Stomach (tissue), 9 donors: ENCODE measurements around the gene CA11. TPM values are rescaled to one million over a fixed set of nuclear protein-coding genes. Genes with fewer than 3 reads are reported as not detected.

Experiments
- DNase-seq, 2 donors: peaks; one replicate each; pipeline versions ENCODE4 v3.0.0 to v3.0.0-alpha.2; 2013 to 2019
- H3K27ac ChIP-seq, 5 donors: fragments of 200-600 bp in 4 of 5; sonication (generic) in 4 of 5; one replicate each; pipeline ENCODE4 v1.5.1; 2013 to 2019; ENCODE audit warnings: mild to moderate bottlenecking in 1 of 5, moderate library complexity in 1 of 5
- H3K27me3 ChIP-seq, 3 donors: fragments of 200-600 bp; sonication (generic); one replicate each; pipeline ENCODE4 v1.5.1; 2017 to 2019; ENCODE audit warnings: mixed run types in 1 of 3
- H3K36me3 ChIP-seq, 4 donors: fragments of 200-600 bp; sonication (generic); 1 replicate in 3 of 4; 2 replicates in 1 of 4; pipeline ENCODE4 v1.5.1; 2016 to 2019
- H3K4me1 ChIP-seq, 4 donors: fragments of 200-600 bp; sonication (generic); one replicate each; pipeline ENCODE4 v1.5.1; 2016 to 2019
- H3K4me3 ChIP-seq, 4 donors: fragments of 200-600 bp; sonication (generic) in 3 of 4; one replicate each; pipeline ENCODE4 v1.5.1; 2016 to 2019; ENCODE audit warnings: mild to moderate bottlenecking in 1 of 4
- H3K9me3 ChIP-seq, 4 donors: fragments of 200-600 bp; sonication (generic); one replicate each; pipeline ENCODE4 v1.5.1; 2016 to 2019
- EP300 ChIP-seq: sonication (generic); formaldehyde crosslinking; IDR thresholded peaks from one replicate; pipeline ENCODE4 v1.6.1; 2017; ENCODE audit warnings: antibody characterized with exemption
- POLR2A ChIP-seq, 4 donors: fragments of 450-650 bp; IDR thresholded peaks; one replicate each; pipeline ENCODE4 v1.6.1; 2016; ENCODE audit warnings: antibody characterized with exemption in 4 of 4, control low read depth in 2 of 4, mild to moderate bottlenecking in 1 of 4, moderate library complexity in 1 of 4
- POLR2AphosphoS5 ChIP-seq, 3 donors: sonication (generic); formaldehyde crosslinking; IDR thresholded peaks; one replicate each; pipeline ENCODE4 v1.6.1; 2016; ENCODE audit warnings: antibody characterized with exemption in 3 of 3
- WGBS, 5 donors: extraction: QIAGEN DNeasy Blood & Tissue Kit in 3 of 5; methylation state at CpG; one replicate each; pipeline versions ENCODE4 v1.1.5 to v1.1.7; 2013 to 2018; 5-methylcytosine and 5-hydroxymethylcytosine counted together
- intact Hi-C: fragments of 100-400 bp; cut with DNase I; formaldehyde crosslinking; loops from one replicate; pipeline ENCODE4 v1.15.1; 2023; ENCODE audit warnings: low total_unique reads
- polyA plus RNA-seq, 3 donors: library from polyadenylated mRNA; stranded (reverse); fragments of 200-250 nt; gene quantifications; one replicate each; pipeline ENCODE4 v1.2.3, GENCODE V29; 2013
- total RNA-seq, 5 donors: library from RNA; depleted of rRNA; stranded (reverse); fragments of >200 nt; gene quantifications; one replicate each; pipeline versions ENCODE4 v1.1.0 to v1.2.3, GENCODE V29; 2014 to 2016
- TF ChIP-seq, protein P1 (sequence below), 7 experiments: fragments of 450-650 bp in 4 of 7; fragments of 200-600 bp in 3 of 7; sonication (generic) in 3 of 7; IDR thresholded peaks; one replicate each; pipeline ENCODE4 v1.5.1; 2016 to 2019; ENCODE audit warnings: antibody characterized with exemption in 7 of 7, control low read depth in 2 of 7, mild to moderate bottlenecking in 1 of 7
- donor health status: healthy with polysubstance abuse.
- donor health status: Bipolar disorder and iron deficiency.
- donor health status: healthy.

CA11 gene
- total and polyA plus RNA-seq, 8 donors: 1.8 to 33.0 (median 15.8) TPM; not detected in 1

DNA sequence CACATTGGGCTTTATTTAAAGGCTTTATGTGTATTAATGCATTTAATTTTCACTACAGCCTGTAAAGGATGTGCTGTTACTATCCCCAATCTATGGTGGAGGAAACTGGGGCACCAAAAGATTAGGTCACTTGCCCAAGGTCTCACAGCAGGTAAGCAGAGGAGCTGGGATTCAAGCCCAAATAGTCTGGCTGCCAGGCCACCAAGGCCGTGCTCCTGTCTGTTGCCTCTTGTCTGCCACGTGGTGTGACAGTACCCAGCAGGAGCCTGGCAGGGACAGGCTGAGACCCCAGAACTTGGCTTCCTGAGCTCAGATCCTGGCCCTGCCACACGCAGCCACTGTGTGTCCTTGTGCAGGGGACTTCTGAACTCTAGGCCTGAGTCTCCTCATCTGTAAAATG lies 22.3 kb upstream of the CA11 start:
- Histone ChIP-seq H3K9me3 (no peaks in the 10 kb centered on the region), H3K27me3 (no peaks in the 10 kb centered on the region), H3K27ac (no peak overlapping the region), H3K36me3 (no peaks in the 10 kb centered on the region), H3K4me3 (no peak overlapping the region), H3K4me1 (no peaks in the 10 kb centered on the region)
- TF ChIP-seq POLR2A (IDR thresholded peaks at IDR 0.05): no peak
- no peak for TF ChIP-seq POLR2AphosphoS5 (IDR thresholded peaks at IDR 0.05)
- TF ChIP-seq, protein P1, sequence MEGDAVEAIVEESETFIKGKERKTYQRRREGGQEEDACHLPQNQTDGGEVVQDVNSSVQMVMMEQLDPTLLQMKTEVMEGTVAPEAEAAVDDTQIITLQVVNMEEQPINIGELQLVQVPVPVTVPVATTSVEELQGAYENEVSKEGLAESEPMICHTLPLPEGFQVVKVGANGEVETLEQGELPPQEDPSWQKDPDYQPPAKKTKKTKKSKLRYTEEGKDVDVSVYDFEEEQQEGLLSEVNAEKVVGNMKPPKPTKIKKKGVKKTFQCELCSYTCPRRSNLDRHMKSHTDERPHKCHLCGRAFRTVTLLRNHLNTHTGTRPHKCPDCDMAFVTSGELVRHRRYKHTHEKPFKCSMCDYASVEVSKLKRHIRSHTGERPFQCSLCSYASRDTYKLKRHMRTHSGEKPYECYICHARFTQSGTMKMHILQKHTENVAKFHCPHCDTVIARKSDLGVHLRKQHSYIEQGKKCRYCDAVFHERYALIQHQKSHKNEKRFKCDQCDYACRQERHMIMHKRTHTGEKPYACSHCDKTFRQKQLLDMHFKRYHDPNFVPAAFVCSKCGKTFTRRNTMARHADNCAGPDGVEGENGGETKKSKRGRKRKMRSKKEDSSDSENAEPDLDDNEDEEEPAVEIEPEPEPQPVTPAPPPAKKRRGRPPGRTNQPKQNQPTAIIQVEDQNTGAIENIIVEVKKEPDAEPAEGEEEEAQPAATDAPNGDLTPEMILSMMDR (IDR thresholded peaks at IDR 0.05): no peak
- TF ChIP-seq EP300: no peak
- intact Hi-C loops: no loop called here
- WGBS, 5 donors: 41 to 76% (median 56%) methylated on average over 3 of the region's 3 CpGs
- DNase-seq: no peak

DNA sequence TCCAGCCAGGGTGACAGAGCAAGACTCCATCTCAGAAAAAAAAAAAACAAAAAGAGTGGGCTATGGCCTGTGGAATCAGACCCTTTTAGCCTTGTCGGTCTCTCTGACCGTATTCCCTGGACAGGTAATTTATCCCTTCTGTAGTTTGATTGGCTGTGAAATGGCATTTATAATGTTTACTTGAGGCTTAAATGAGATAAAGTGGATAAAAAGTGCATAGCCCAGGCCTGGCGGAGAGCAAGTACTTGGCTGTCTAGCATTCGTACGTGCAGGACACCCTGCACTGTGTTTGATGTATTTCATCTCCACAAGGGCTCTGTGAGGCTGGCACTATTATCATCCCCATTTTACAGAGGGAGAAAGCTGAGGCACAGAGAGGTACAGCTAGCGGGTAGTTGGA lies 19.8 kb upstream of the CA11 start:
- H3K4me3 ChIP-seq: no peak overlapping the region
- no peak overlapping the region for H3K27ac ChIP-seq
- H3K27me3 ChIP-seq: no peaks in the 10 kb centered on the region
- DNase-seq: no peak
- peaks cover 0 to 8% (median 4%) of the 10 kb centered on the region in 4 donors for H3K4me1 ChIP-seq
- no peak for TF ChIP-seq POLR2AphosphoS5 (IDR thresholded peaks at IDR 0.05)
- no peak for TF ChIP-seq EP300
- TF ChIP-seq, protein P1 (IDR thresholded peaks at IDR 0.05): no peak
- TF ChIP-seq POLR2A (IDR thresholded peaks at IDR 0.05): no peak
- WGBS, 5 donors: 35 to 72% (median 58%) methylated on average over 6 of the region's 6 CpGs
- intact Hi-C loops: no loop called here
- H3K9me3 ChIP-seq: no peaks in the 10 kb centered on the region
- no peaks in the 10 kb centered on the region for H3K36me3 ChIP-seq

DNA sequence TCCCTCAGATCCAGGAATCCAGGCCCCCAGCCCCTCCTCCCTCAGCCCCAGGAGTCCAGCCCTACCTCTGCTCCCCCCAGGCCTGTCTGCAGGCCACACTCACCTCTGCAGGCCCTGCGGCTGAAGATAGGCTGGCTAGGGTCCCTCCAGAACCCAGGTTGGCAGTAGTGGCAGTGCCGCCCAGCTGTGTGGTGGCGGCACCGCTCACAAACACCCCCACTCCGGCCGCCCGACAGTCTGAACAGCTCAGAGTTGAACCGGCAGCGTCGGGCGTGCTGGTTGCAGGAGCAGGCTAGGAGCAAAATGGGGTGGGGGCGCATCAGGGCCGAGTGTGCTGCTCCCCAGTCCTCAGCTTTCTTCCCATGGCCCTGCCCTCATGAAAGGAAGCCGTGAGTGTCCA lies 18.5 kb upstream of the CA11 start:
- Histone ChIP-seq H3K4me1 (peaks cover 0 to 18% (median 6%) of the 10 kb centered on the region in 4 donors), H3K36me3 (no peaks in the 10 kb centered on the region), H3K27ac (no peak overlapping the region), H3K27me3 (no peaks in the 10 kb centered on the region), H3K9me3 (no peaks in the 10 kb centered on the region), H3K4me3 (no peak overlapping the region)
- WGBS, 5 donors: 83 to 93% (median 90%) methylated on average over 10 to 14 of the region's 14 CpGs
- intact Hi-C loops: no loop called here
- TF ChIP-seq EP300 (no peak), POLR2AphosphoS5 (IDR thresholded peaks at IDR 0.05) (no peak), POLR2A (IDR thresholded peaks at IDR 0.05) (no peak)
- TF ChIP-seq, protein P1 (IDR thresholded peaks at IDR 0.05): no peak
- no peak for DNase-seq

DNA sequence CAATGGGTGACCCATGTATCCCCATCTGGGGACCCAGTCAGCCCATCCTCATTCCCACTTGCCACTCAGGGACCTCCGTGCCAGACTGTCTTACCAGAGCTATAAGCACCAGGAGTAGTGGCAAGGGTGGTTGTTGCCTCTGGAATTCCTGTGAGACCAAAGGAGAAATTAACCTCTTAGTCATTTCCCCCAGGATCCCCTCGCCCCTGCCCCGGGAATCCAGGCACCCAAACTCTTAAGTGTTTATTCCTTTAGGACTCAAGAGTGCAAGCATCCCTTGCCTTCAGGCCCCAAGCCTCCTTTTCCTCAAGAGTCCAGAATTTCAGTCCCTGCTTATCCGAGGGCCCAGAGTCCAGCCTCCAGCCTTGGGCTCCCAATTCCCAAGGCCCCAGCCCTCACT lies 17.7 kb upstream of the CA11 start:
- peaks cover 0 to 18% (median 6%) of the 10 kb centered on the region in 4 donors for H3K4me1 ChIP-seq
- H3K9me3 ChIP-seq: no peaks in the 10 kb centered on the region
- 89 to 99% (median 94%) methylated on average over 4 of the region's 4 CpGs for WGBS, 5 donors
- H3K27ac ChIP-seq: no peak overlapping the region
- DNase-seq: no peak
- TF ChIP-seq, protein P1 (IDR thresholded peaks at IDR 0.05): no peak
- no peak for TF ChIP-seq POLR2A (IDR thresholded peaks at IDR 0.05)
- intact Hi-C loops: no loop called here
- no peaks in the 10 kb centered on the region for H3K36me3 ChIP-seq
- no peak overlapping the region for H3K4me3 ChIP-seq
- no peaks in the 10 kb centered on the region for H3K27me3 ChIP-seq
